ENCODE measurements around the gene TXNDC5. TPM values are rescaled to one million over a fixed set of nuclear protein-coding genes. Genes with fewer than 3 reads are reported as not detected.
A peak's percentile ranks its signal among the peaks of the same experiment; 100 is the strongest.

TXNDC5 gene
- total and polyA plus RNA-seq, 2 of the 13 experiments (the other 11 are each of a cell fraction or from before 2014, with no cell fraction given): 287 to 578 TPM

DNA sequence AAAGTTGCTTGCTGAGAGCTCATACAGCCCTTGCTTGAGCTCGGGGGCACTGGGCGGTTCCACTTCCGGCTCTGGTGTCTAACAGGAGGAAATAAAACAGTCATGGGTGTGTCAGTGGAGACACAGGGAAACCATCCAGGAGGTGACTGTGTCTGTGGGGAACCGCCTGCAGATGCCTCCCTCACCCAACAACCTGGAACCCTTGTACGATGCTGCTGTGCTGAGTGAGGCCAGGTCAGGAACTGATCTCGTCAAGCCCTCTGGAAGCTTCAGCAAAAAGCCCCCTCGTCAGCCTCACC is 15.5 kb downstream of the TXNDC5 start:
- no peak overlapping the region for H3K4me2 ChIP-seq (ENCODE audit: low read depth, low read length)
- no peak for FAIRE-seq
- H3K36me3 ChIP-seq (replicated peaks in 1 of 2; ENCODE audit: control insufficient read depth in 1 of 2, insufficient read depth in 2 of 2, low read length in 2 of 2): peaks cover 68 to 98% of the 10 kb centered on the region in 2 experiments
- H2AFZ ChIP-seq (ENCODE audit: low read length): no peak overlapping the region
- peaks cover 3% of the 10 kb centered on the region for H3K79me2 ChIP-seq (ENCODE audit: insufficient read depth, low read length)
- 97% methylated on average over 7 of the region's 7 CpGs for WGBS (ENCODE audit: low lambda C conversion rate)
- H3K4me1 ChIP-seq (ENCODE audit: insufficient read depth, low read length): peaks cover 13% of the 10 kb centered on the region
- H4K20me1 ChIP-seq (ENCODE audit: insufficient read depth, low read length): peaks cover 16% of the 10 kb centered on the region
- TF ChIP-seq ZNF235 (CRISPR knock-in tag; IDR thresholded peaks at IDR 0.05; ENCODE audit: borderline replicate concordance) (no peak), ERF (CRISPR knock-in tag; IDR thresholded peaks at IDR 0.05) (no peak), ZNF234 (CRISPR knock-in tag; conservative IDR thresholded peaks at IDR 0.05) (no peak), POLR2A (IDR thresholded peaks at IDR 0.05; ENCODE audit: insufficient read depth in 1 of 2, low read depth in 2 of 2, low read length in 2 of 2) (0 out of 4 replicates have a peak, but pooled peaks of 1 of the 2 experiments have one; percentile 23), POLR2AphosphoS2 (IDR thresholded peaks at IDR 0.05; ENCODE audit: low read depth, low read length) (0 out of 2 replicates have a peak, but pooled peaks have one; percentile 43)
- POLR2A ChIA-PET: no interaction called here
- H3K27me3 ChIP-seq (ENCODE audit: control insufficient read depth in 1 of 2, insufficient read depth in 2 of 2, low read length in 2 of 2): no peaks in the 10 kb centered on the region
- BruUV-seq (replicated peaks): no TSS peak
- no peak overlapping the region for H3K4me3 ChIP-seq (replicated peaks in 1 of 3; ENCODE audit: insufficient read depth in 1 of 3, low read depth in 2 of 3, low read length in 3 of 3)
- no peaks in the 10 kb centered on the region for H3K9me3 ChIP-seq (ENCODE audit: low read length)
- no peak for ATAC-seq
- CTCF ChIA-PET (ENCODE audit: low intra/inter-chr PET ratio, low total read pairs): no interaction called here
- intact Hi-C loops (cut with micrococcal nuclease; ENCODE audit: unreplicated experiment) (no loop called here), in situ Hi-C loops (cut with HindIII; ENCODE audit: extremely low pct_ligation_motif_present, low pct_unique_long_range_greater_than_20kb) (loop anchor here (5.0 kb wide), 1 partner anchor 97 kb away; no protein-coding TSS in a partner anchor)
- no peak overlapping the region for H3K9ac ChIP-seq (ENCODE audit: insufficient read depth, low read depth, low read length)
- no peak overlapping the region for H3K27ac ChIP-seq (ENCODE audit: extremely low read length, insufficient read depth, low read length)
- no peak for DNase-seq (ENCODE audit: low spot score)

DNA sequence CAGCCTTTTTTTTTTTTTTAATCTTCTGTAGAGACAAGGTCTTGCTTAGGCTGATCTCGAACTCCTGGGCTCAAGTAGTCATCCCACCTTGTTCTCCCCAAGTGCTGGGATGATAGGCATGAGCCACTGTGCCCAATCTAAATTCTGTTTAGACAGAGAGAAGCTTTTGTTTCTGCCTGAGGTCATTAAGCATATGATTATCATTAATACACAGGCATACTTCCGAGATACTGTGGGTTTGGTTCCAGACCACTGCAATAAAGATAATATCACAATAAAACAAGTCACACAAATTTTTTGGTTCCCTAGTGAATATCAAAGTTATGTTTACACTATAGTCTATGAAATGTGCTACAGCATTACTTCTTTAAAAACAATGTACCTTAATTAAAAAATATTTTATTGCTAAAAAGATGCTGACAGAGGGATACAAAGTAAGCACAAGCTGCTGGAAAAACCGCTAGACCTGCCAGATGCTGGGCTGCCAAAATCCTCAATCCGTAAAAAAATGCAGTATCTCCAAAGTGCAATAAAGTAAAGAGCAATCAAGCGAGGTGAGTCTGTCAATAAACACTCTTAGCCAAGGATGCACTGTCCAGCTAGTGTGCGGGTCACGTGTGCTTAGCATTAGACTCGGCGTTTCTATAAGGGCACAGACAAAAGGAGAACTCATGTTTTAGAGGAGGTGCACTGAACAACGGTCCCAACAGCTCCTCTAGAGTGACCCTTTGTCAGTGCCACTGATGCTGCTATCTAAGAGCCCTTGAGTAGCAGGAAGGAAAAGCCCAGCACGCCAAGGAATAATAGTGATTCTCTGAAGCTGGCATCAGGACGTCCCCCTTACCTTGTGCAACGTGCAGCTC is 16.1 kb downstream of the TXNDC5 start:
- CTCF ChIA-PET (ENCODE audit: low intra/inter-chr PET ratio, low total read pairs): no interaction called here
- TF ChIP-seq RARA (CRISPR knock-in tag; IDR thresholded peaks at IDR 0.05) (no peak), TBL1XR1 (IDR thresholded peaks at IDR 0.05; ENCODE audit: borderline replicate concordance, low read length, partially characterized antibody) (no peak), ZNF577 (CRISPR knock-in tag; IDR thresholded peaks at IDR 0.05; ENCODE audit: borderline replicate concordance, low read depth) (no peak), RBFOX2 (IDR thresholded peaks at IDR 0.05; ENCODE audit: low read depth, low read length) (0 out of 2 replicates have a peak, but pooled peaks have one; percentile 33), ZBTB38 (CRISPR knock-in tag; IDR thresholded peaks at IDR 0.05) (no peak)
- TF ChIP-seq, protein P1, sequence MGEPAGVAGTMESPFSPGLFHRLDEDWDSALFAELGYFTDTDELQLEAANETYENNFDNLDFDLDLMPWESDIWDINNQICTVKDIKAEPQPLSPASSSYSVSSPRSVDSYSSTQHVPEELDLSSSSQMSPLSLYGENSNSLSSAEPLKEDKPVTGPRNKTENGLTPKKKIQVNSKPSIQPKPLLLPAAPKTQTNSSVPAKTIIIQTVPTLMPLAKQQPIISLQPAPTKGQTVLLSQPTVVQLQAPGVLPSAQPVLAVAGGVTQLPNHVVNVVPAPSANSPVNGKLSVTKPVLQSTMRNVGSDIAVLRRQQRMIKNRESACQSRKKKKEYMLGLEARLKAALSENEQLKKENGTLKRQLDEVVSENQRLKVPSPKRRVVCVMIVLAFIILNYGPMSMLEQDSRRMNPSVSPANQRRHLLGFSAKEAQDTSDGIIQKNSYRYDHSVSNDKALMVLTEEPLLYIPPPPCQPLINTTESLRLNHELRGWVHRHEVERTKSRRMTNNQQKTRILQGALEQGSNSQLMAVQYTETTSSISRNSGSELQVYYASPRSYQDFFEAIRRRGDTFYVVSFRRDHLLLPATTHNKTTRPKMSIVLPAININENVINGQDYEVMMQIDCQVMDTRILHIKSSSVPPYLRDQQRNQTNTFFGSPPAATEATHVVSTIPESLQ (CRISPR knock-in tag; conservative IDR thresholded peaks at IDR 0.05): no peak
- TF ChIP-seq, protein P2, sequence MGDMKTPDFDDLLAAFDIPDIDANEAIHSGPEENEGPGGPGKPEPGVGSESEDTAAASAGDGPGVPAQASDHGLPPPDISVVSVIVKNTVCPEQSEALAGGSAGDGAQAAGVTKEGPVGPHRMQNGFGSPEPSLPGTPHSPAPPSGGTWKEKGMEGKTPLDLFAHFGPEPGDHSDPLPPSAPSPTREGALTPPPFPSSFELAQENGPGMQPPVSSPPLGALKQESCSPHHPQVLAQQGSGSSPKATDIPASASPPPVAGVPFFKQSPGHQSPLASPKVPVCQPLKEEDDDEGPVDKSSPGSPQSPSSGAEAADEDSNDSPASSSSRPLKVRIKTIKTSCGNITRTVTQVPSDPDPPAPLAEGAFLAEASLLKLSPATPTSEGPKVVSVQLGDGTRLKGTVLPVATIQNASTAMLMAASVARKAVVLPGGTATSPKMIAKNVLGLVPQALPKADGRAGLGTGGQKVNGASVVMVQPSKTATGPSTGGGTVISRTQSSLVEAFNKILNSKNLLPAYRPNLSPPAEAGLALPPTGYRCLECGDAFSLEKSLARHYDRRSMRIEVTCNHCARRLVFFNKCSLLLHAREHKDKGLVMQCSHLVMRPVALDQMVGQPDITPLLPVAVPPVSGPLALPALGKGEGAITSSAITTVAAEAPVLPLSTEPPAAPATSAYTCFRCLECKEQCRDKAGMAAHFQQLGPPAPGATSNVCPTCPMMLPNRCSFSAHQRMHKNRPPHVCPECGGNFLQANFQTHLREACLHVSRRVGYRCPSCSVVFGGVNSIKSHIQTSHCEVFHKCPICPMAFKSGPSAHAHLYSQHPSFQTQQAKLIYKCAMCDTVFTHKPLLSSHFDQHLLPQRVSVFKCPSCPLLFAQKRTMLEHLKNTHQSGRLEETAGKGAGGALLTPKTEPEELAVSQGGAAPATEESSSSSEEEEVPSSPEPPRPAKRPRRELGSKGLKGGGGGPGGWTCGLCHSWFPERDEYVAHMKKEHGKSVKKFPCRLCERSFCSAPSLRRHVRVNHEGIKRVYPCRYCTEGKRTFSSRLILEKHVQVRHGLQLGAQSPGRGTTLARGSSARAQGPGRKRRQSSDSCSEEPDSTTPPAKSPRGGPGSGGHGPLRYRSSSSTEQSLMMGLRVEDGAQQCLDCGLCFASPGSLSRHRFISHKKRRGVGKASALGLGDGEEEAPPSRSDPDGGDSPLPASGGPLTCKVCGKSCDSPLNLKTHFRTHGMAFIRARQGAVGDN (CRISPR knock-in tag; IDR thresholded peaks at IDR 0.05): no peak
- POLR2A ChIA-PET: no interaction called here
- H3K79me2 ChIP-seq (ENCODE audit: insufficient read depth, low read length): peaks cover 2% of the 10 kb centered on the region
- H3K4me1 ChIP-seq (ENCODE audit: insufficient read depth, low read length): peaks cover 7% of the 10 kb centered on the region
- no peaks in the 10 kb centered on the region for H3K27me3 ChIP-seq (ENCODE audit: control insufficient read depth in 1 of 2, insufficient read depth in 2 of 2, low read length in 2 of 2)
- in situ Hi-C loops (cut with HindIII; ENCODE audit: extremely low pct_ligation_motif_present, low pct_unique_long_range_greater_than_20kb) (loop anchor here (5.0 kb wide), 1 partner anchor 98 kb away; no protein-coding TSS in a partner anchor), intact Hi-C loops (cut with micrococcal nuclease; ENCODE audit: unreplicated experiment) (no loop called here)
- H3K36me3 ChIP-seq (replicated peaks in 1 of 2; ENCODE audit: control insufficient read depth in 1 of 2, insufficient read depth in 2 of 2, low read length in 2 of 2): peaks cover 69 to 98% of the 10 kb centered on the region in 2 experiments
- WGBS (ENCODE audit: low lambda C conversion rate): 97% methylated on average over 13 of the region's 13 CpGs
- H2AFZ ChIP-seq (ENCODE audit: low read length): no peak overlapping the region
- no peaks in the 10 kb centered on the region for H3K9me3 ChIP-seq (ENCODE audit: low read length)
- H4K20me1 ChIP-seq (ENCODE audit: insufficient read depth, low read length): peaks cover 14% of the 10 kb centered on the region
- no peak overlapping the region for H3K9ac ChIP-seq (ENCODE audit: insufficient read depth, low read depth, low read length)
- BruUV-seq (replicated peaks): no TSS peak
- no peak overlapping the region for H3K4me3 ChIP-seq (replicated peaks in 1 of 3; ENCODE audit: insufficient read depth in 1 of 3, low read depth in 2 of 3, low read length in 3 of 3)
- no peak overlapping the region for H3K27ac ChIP-seq (ENCODE audit: extremely low read length, insufficient read depth, low read length)
- no peak overlapping the region for H3K4me2 ChIP-seq (ENCODE audit: low read depth, low read length)
- ATAC-seq: no peak
- DNase-seq (ENCODE audit: low spot score): no peak
- no peak for FAIRE-seq

Data from HepG2 (cell line).